ENCODE data around the gene TMEM253.

TMEM253 gene

GRCh38 chr14:21071225-21072030 is 29.4 kb upstream of the TMEM253 start:
- in situ Hi-C loops (cut with HindIII; ENCODE audit: low sequenced_read_pairs) = no loop called here
- H3K4me3 ChIP-seq (ENCODE audit: low read depth, low read length) = peak overlapping the region; percentile 86
- no peak for TF ChIP-seq CTCF (IDR thresholded peaks at IDR 0.05; ENCODE audit: low read depth, low read length)
- DNase-seq (ENCODE audit: low read depth, low spot score) = peak; percentile 98

GRCh38 chr14:21072031-21072473 is 28.8 kb upstream of the TMEM253 start:
- in situ Hi-C loops (cut with HindIII; ENCODE audit: low sequenced_read_pairs) = no loop called here
- peak; percentile 11 for TF ChIP-seq CTCF (IDR thresholded peaks at IDR 0.05; ENCODE audit: low read depth, low read length)
- peak; percentile 83 for DNase-seq (ENCODE audit: low read depth, low spot score)
- H3K4me3 ChIP-seq (ENCODE audit: low read depth, low read length) = peak overlapping the region; percentile 86

- DNase-seq (ENCODE audit: low read depth, low spot score) = no peak
- no peak for TF ChIP-seq CTCF (IDR thresholded peaks at IDR 0.05; ENCODE audit: low read depth, low read length)
- in situ Hi-C loops (cut with HindIII; ENCODE audit: low sequenced_read_pairs) = no loop called here
- no peak overlapping the region for H3K4me3 ChIP-seq (ENCODE audit: low read depth, low read length)
Measured at GRCh38 chr14:21072781-21073339, 28.0 kb upstream of the TMEM253 start.

GRCh38 chr14:21073921-21074320 is 26.9 kb upstream of the TMEM253 start:
- no peak for TF ChIP-seq CTCF (IDR thresholded peaks at IDR 0.05; ENCODE audit: low read depth, low read length)
- no peak overlapping the region for H3K4me3 ChIP-seq (ENCODE audit: low read depth, low read length)
- in situ Hi-C loops (cut with HindIII; ENCODE audit: low sequenced_read_pairs) = no loop called here
- no peak for DNase-seq (ENCODE audit: low read depth, low spot score)

GRCh38 chr14:21074398-21075272 is 26.2 kb upstream of the TMEM253 start:
- in situ Hi-C loops (cut with HindIII; ENCODE audit: low sequenced_read_pairs) = no loop called here
- H3K4me3 ChIP-seq (ENCODE audit: low read depth, low read length) = no peak overlapping the region
- TF ChIP-seq CTCF (IDR thresholded peaks at IDR 0.05; ENCODE audit: low read depth, low read length) = no peak
- DNase-seq (ENCODE audit: low read depth, low spot score) = no peak

GRCh38 chr14:21075719-21076437 is 25.0 kb upstream of the TMEM253 start:
- no peak for DNase-seq (ENCODE audit: low read depth, low spot score)
- no peak overlapping the region for H3K4me3 ChIP-seq (ENCODE audit: low read depth, low read length)
- in situ Hi-C loops (cut with HindIII; ENCODE audit: low sequenced_read_pairs) = no loop called here
- no peak for TF ChIP-seq CTCF (IDR thresholded peaks at IDR 0.05; ENCODE audit: low read depth, low read length)

Data from astrocyte of the spinal cord (primary cell).